GM21576 (cell line): ENCODE measurements around the gene REEP1.
"Not testable (repeated sequence)": the region's sequence is repeated elsewhere in the genome, so short reads cannot be mapped to it uniquely, and the experiment has no call there.

Experiments used
- ATAC-seq: cut with Tn5 transposase; IDR thresholded peaks from one replicate; pipeline ENCODE4 v1.9.1; 2021; ENCODE audit warnings: mild to moderate bottlenecking, moderate library complexity; ENCODE audit not compliant: unreplicated experiment

The REEP1 gene

GRCh38 chr2:86202336-86202692 is 135.1 kb downstream of the REEP1 start:
- no peak for ATAC-seq

- no peak for ATAC-seq
Measured at GRCh38 chr2:86201671-86202335, 135.6 kb downstream of the REEP1 start.

- not testable (repeated sequence) for ATAC-seq
Measured at GRCh38 chr2:86200564-86200963, 136.9 kb downstream of the REEP1 start.

GRCh38 chr2:86199834-86200177 is 137.6 kb downstream of the REEP1 start:
- no peak for ATAC-seq

- no peak for ATAC-seq
Measured at GRCh38 chr2:86195808-86196387, 141.5 kb downstream of the REEP1 start.

GRCh38 chr2:86195055-86195807 is 142.2 kb downstream of the REEP1 start, which contains the start of gene IMMT:
Gene IMMT (minus strand): TSS chr2:86195462. CDS start chr2:86195382, 80 bp downstream.
- peak; percentile 86 for ATAC-seq

- no peak for ATAC-seq
Measured at GRCh38 chr2:86194751-86195054, 142.7 kb downstream of the REEP1 start.

- no peak for ATAC-seq
Measured at GRCh38 chr2:86193901-86194567, 143.4 kb downstream of the REEP1 start.

GRCh38 chr2:86189782-86190416 is 147.5 kb downstream of the REEP1 start:
- no peak for ATAC-seq

GRCh38 chr2:86186431-86186830 is 151.0 kb downstream of the REEP1 start:
- ATAC-seq, result no peak

- ATAC-seq, result no peak
Measured at GRCh38 chr2:86185517-86186212, 151.8 kb downstream of the REEP1 start.

GRCh38 chr2:86176597-86176996 is 160.8 kb downstream of the REEP1 start:
- ATAC-seq, result no peak

- no peak for ATAC-seq
Measured at GRCh38 chr2:86175828-86176227, 161.6 kb downstream of the REEP1 start.

- no peak for ATAC-seq
Measured at GRCh38 chr2:86174445-86174844, 163.0 kb downstream of the REEP1 start.

GRCh38 chr2:86172610-86173009 is 164.8 kb downstream of the REEP1 start:
- no peak for ATAC-seq

GRCh38 chr2:86171295-86171694 is 166.1 kb downstream of the REEP1 start:
- no peak for ATAC-seq

GRCh38 chr2:86170449-86170848 is 167.0 kb downstream of the REEP1 start:
- ATAC-seq, result no peak
